K562 (cell line): Measurements from ENCODE around the gene EPGN. TPM values are rescaled to one million over a fixed set of nuclear protein-coding genes. Genes with fewer than 3 reads are reported as not detected.

Experiments
- ATAC-seq: fragments of 200-7000 bp; cut with Tn5 transposase; 3 replicates; pipeline ENCODE4 v1.9.1; 2020; ENCODE audit warnings: moderate library complexity
- BruUV-seq: library from RNA; stranded (reverse); fragments of 400-500 nt; replicated peaks from 2 replicates; lab custom pipeline; 2021; lab: Mats Ljungman, UMichigan
- CTCF ChIA-PET: fragments of 300-600 bp; formaldehyde crosslinking; extraction: SDS; loops from one replicate; lab custom pipeline; 2021; ENCODE audit warnings: low intra/inter-chr PET ratio; lab: Yijun Ruan, JAX
- POLR2A ChIA-PET: fragments of 300-600, 350-650 bp; sonication (Branson Sonifier 250); formaldehyde crosslinking; extraction: SDS; loops from one replicate; lab custom pipeline; 2021; ENCODE audit warnings: antibody characterized with exemption, inconsistent platforms; lab: Yijun Ruan, JAX
- DNase-seq, 4 experiments: peaks; one replicate each; pipeline versions ENCODE4 v3.0.0 to v3.0.0-alpha.2; 2011 to 2018; ENCODE audit warnings: low spot score in 3 of 4, mixed read lengths in 3 of 4; ENCODE audit errors: extremely low read depth in 1 of 4
- FAIRE-seq: peaks from 2 replicates; lab custom pipeline; 2011; peaks lifted over from hg19 to GRCh38; lab: Jason Lieb, UNC
- H2AFZ ChIP-seq: 2 replicates; pipeline ENCODE4 v1.6.0; 2011; ENCODE audit warnings: low read depth, low read length, control low read depth, inconsistent platforms
- H3K27ac ChIP-seq: fragments of 200-600 bp; 3 replicates; pipeline ENCODE4 v1.8.0; 2011; ENCODE audit warnings: low read depth, mild to moderate bottlenecking, control low read depth, inconsistent platforms, low read length, moderate library complexity, mixed read lengths; ENCODE audit errors: extremely low read depth
- H3K27me3 ChIP-seq, 2 experiments: fragments of 300-600 bp in 1 of 2; 2 replicates in 1 of 2; 3 replicates in 1 of 2; pipeline versions ENCODE4 v1.6.0 to v1.8.0; 2011; ENCODE audit warnings: inconsistent platforms in 2 of 2, low read length in 2 of 2, mild to moderate bottlenecking in 1 of 2, mixed read lengths in 1 of 2, moderate library complexity in 1 of 2; ENCODE audit not compliant: control insufficient read depth in 2 of 2, insufficient read depth in 2 of 2
- H3K36me3 ChIP-seq: fragments of 300-600 bp; 3 replicates; pipeline ENCODE4 v1.8.0; 2011; ENCODE audit warnings: mild to moderate bottlenecking, low read length, inconsistent platforms; ENCODE audit not compliant: control insufficient read depth, insufficient read depth
- H3K4me1 ChIP-seq, 2 experiments: fragments of 200-600 bp in 1 of 2; replicated peaks in 1 of 2; 2 replicates in 1 of 2; 3 replicates in 1 of 2; pipeline versions ENCODE4 v1.5.1 to v1.8.0; 2011; ENCODE audit warnings: inconsistent platforms in 2 of 2, low read length in 2 of 2, mild to moderate bottlenecking in 1 of 2, mixed read lengths in 1 of 2, moderate library complexity in 1 of 2; ENCODE audit not compliant: control insufficient read depth in 2 of 2, insufficient read depth in 2 of 2
- H3K4me2 ChIP-seq: 2 replicates; pipeline ENCODE4 v1.6.1; 2011; ENCODE audit warnings: low read length, control low read depth, inconsistent platforms, mixed read lengths; ENCODE audit not compliant: insufficient read depth
- H3K4me3 ChIP-seq: fragments of 200-600 bp; sonication (generic), shearing (Covaris generic); 2 replicates; pipeline ENCODE4 v1.5.1; 2016; ENCODE audit warnings: control low read depth, inconsistent platforms
- H3K79me2 ChIP-seq: fragments of 200-600 bp; 3 replicates; pipeline ENCODE4 v1.8.0; 2011; ENCODE audit warnings: low read length, inconsistent platforms; ENCODE audit not compliant: control insufficient read depth, insufficient read depth
- H3K9ac ChIP-seq, 2 experiments: 2 replicates each; pipeline versions ENCODE4 v1.6.0 to v1.6.1; 2011; ENCODE audit warnings: low read depth in 2 of 2, low read length in 2 of 2, control low read depth in 1 of 2, inconsistent platforms in 1 of 2, mild to moderate bottlenecking in 1 of 2, mixed read lengths in 1 of 2; ENCODE audit not compliant: insufficient read depth in 1 of 2
- H3K9me1 ChIP-seq: one replicate; pipeline ENCODE4 v1.6.0; 2011; ENCODE audit warnings: inconsistent platforms, mild to moderate bottlenecking, low read length, moderate library complexity; ENCODE audit not compliant: control insufficient read depth, insufficient read depth
- H3K9me3 ChIP-seq: replicated peaks from 2 replicates; pipeline ENCODE4 v1.5.1; 2011; ENCODE audit warnings: low read depth, low read length, inconsistent platforms; ENCODE audit not compliant: control insufficient read depth, insufficient read depth
- H4K20me1 ChIP-seq: replicated peaks from 2 replicates; pipeline ENCODE4 v1.6.1; 2011; ENCODE audit warnings: low read length, inconsistent platforms, mixed read lengths; ENCODE audit not compliant: control insufficient read depth, insufficient read depth
- ATF4 ChIP-seq: fragments of 450-650 bp; formaldehyde crosslinking; IDR thresholded peaks from 2 replicates; pipeline ENCODE4 v1.4.0; 2022; ENCODE audit warnings: mild to moderate bottlenecking, moderate library complexity
- EGR1 ChIP-seq: fragments of 450-650 bp; conservative IDR thresholded peaks from 2 replicates; pipeline ENCODE4 v1.6.1; 2017; ENCODE audit warnings: mild to moderate bottlenecking
- ETV1 ChIP-seq: fragments of 450-650 bp; conservative IDR thresholded peaks from 2 replicates; pipeline ENCODE4 v1.6.1; 2016; ENCODE audit warnings: missing genetic modification characterization, control low read depth, low read depth, missing compliant biosample characterization
- HMBOX1 ChIP-seq: sonication (generic); IDR thresholded peaks from 2 replicates; pipeline ENCODE4 v1.6.1; 2016
- HMG20A ChIP-seq: fragments of 450-650 bp; formaldehyde crosslinking; conservative IDR thresholded peaks from 2 replicates; pipeline ENCODE4 v1.4.0; 2020; ENCODE audit warnings: mild to moderate bottlenecking, mixed read lengths
- MTF1 ChIP-seq: fragments of 250-450 bp; sonication (Bioruptor Pico); IDR thresholded peaks from 2 replicates; pipeline ENCODE4 v1.9.0; 2021; ENCODE audit warnings: moderate library complexity, mild to moderate bottlenecking, inconsistent platforms, borderline replicate concordance
- NCOA4 ChIP-seq: fragments of 450-650 bp; IDR thresholded peaks from 2 replicates; pipeline ENCODE4 v1.6.1; 2018; ENCODE audit warnings: mild to moderate bottlenecking; ENCODE audit not compliant: partially characterized antibody
- RREB1 ChIP-seq: fragments of 250-450 bp; sonication (Bioruptor Pico); IDR thresholded peaks from 2 replicates; pipeline ENCODE4 v1.4.0; 2020
- ZNF79 ChIP-seq: fragments of 250-450 bp; sonication (Bioruptor Pico); IDR thresholded peaks from 2 replicates; pipeline ENCODE4 v1.4.0; 2020; ENCODE audit warnings: low read depth, mild to moderate bottlenecking, moderate library complexity
- WGBS: fragments of 100-300 bp; shearing (Covaris generic); methylation state at CpG from one replicate; pipeline ENCODE4 v1.1.6; 2016; ENCODE audit warnings: low coverage, mixed read lengths; ENCODE audit not compliant: insufficient coverage; ENCODE audit errors: missing lambda C conversion rate; 5-methylcytosine and 5-hydroxymethylcytosine counted together
- in situ Hi-C: fragments of 300-500 bp; cut with MboI; formaldehyde crosslinking; loops from 4 replicates; pipeline ENCODE4 v1.15.0; 2018; ENCODE audit warnings: inconsistent platforms, mixed read lengths
- intact Hi-C: fragments of 100-400 bp; cut with micrococcal nuclease; formaldehyde crosslinking; loops from 2 replicates; pipeline ENCODE4 v1.14.2; 2022
- polyA plus RNA-seq, 8 experiments: library from polyadenylated mRNA; depleted of rRNA in 4 of 8; stranded (reverse) in 5 of 8; unstranded in 3 of 8; fragments of >200 nt; fragmentation: Nextera tagmentation in 2 of 8; fragmentation: Illumina TruSeq in 1 of 8; extraction: Ambion mirVana in 2 of 8; extraction: Trizol in 1 of 8; gene quantifications; 2 replicates each; pipeline versions ENCODE4 v1.2.1 to v1.2.3, GENCODE V29; 2011 to 2014; ENCODE audit warnings: inconsistent platforms in 1 of 8, missing spikeins in 1 of 8
- total RNA-seq, 7 experiments: library from RNA; depleted of rRNA in 6 of 7; stranded (reverse); fragments of >200 nt in 6 of 7; fragmentation: Illumina TruSeq in 2 of 7; extraction: Trizol in 2 of 7; gene quantifications; 2 replicates each; pipeline versions ENCODE4 v1.2.1 to v1.2.3, GENCODE V29; 2011 to 2021; ENCODE audit warnings: low replicate concordance in 1 of 7

The EPGN gene
- total and polyA plus RNA-seq, 9 of the 15 experiments (the other 6 are each of a cell fraction or from before 2014, with no cell fraction given), result 0.10 to 0.56 TPM; not detected in 7

- H3K4me2 ChIP-seq, result no peak overlapping the region
- peaks cover 35% of the 10 kb centered on the region for H3K36me3 ChIP-seq
- DNase-seq (peak in 1 of 4 experiments; percentile 10), ATAC-seq (no peak), FAIRE-seq (no peak)
- no peaks in the 10 kb centered on the region for H3K9me3 ChIP-seq
- H3K9me1 ChIP-seq, result no peaks in the 10 kb centered on the region
- H3K4me3 ChIP-seq, result no peak overlapping the region
- peaks cover 57% of the 10 kb centered on the region for H3K79me2 ChIP-seq
- no peaks in the 10 kb centered on the region for H3K27me3 ChIP-seq
- 56% methylated on average over 2 of the region's 2 CpGs for WGBS
- H3K9ac ChIP-seq, result no peak overlapping the region
- no peak overlapping the region for H3K27ac ChIP-seq
- no peaks in the 10 kb centered on the region for H4K20me1 ChIP-seq
- no peak overlapping the region for H2AFZ ChIP-seq
- H3K4me1 ChIP-seq, result peaks cover 0 to 5% of the 10 kb centered on the region in 2 experiments; a peak in 2 of 5 replicates
- intact Hi-C loops, result no loop called here
- CTCF ChIA-PET, result no interaction called here
- no TSS peak for BruUV-seq
- in situ Hi-C loops, result no loop called here
- POLR2A ChIA-PET, result no interaction called here
- TF ChIP-seq MTF1 (CRISPR knock-in tag) (no peak), NCOA4 (no peak), ZNF79 (CRISPR knock-in tag) (no peak), RREB1 (CRISPR knock-in tag) (no peak), HMG20A (CRISPR knock-in tag) (no peak), EGR1 (peak; percentile 45), HMBOX1 (peak; percentile 54; the same call in 1 of the 2 replicates), ETV1 (tag) (no peak), ATF4 (CRISPR knock-in tag) (no peak)
These were observed 24.7 kb upstream of the EPGN start for GRCh38 chr4:74283614-74284013.
